HPDE6-E6E7 (cell line): Measurements from ENCODE around the gene CDH11.

Experiments
- DNase-seq: peaks from one replicate; pipeline ENCODE4 v3.0.0; 2011; ENCODE audit warnings: missing footprints; ENCODE audit errors: extremely low spot score

The CDH11 gene

GRCh38 chr16:64910356-64910755 lies 211.5 kb downstream of the CDH11 start:
- DNase-seq: no peak

DNA sequence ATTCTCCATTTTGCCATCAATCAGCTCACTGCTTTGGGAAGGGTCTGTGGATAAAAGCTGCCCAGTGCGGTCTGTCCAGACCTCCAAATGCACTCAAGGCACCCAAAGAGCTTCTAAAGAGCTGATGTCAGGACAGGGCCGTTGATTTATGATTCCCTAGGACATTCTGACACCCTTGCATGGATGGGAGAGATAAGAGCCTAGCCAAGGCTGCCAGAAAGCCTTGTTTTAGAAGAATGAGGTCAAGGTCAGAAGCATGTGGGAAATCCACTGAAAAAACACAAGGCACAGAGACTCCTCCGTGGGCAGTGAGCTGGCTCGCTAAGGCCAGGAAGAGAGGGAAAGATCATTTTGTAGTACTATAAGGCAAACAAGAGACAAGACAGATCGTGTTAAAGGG lies 214.0 kb downstream of the CDH11 start:
- no peak for DNase-seq

DNA sequence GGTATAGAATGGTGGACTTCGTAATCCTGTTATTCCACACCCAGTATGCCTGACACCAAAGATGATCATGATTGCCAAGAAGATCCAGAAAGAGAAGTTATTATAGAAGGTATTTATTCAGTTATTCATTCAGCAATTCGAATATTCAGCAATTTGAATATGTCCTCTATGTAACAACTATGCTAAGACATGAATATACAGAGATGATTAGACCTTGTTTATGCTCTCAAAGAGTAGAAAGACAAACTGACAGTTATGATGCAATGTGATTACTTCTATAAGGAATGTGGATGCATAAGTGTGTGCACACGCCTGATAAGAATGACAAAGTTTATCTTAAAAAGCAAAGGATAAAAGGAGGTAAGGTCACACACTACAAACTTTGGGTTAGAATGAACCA lies 218.1 kb downstream of the CDH11 start:
- no peak for DNase-seq

DNA sequence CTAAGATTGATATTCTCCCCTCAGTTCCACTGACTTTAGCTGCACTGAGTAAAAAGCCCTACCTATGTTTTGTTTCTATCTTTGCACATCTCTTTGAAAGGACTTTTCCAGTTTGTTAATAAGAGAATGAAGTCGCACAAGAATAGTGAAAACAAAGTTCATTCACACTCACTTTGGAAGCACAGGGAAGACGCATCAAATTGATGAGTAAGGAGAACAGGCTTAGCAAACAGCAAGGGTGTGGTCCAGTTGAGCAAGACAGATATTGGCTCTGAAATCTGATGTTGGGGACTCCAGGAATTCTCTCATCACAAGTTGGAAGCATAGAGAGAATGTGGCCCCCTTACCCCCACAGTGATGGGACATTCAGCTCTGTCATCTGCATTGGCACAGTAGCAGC lies 221.3 kb downstream of the CDH11 start:
- DNase-seq: no peak

GRCh38 chr16:64900019-64900418 lies 221.8 kb downstream of the CDH11 start:
- no peak for DNase-seq

DNA sequence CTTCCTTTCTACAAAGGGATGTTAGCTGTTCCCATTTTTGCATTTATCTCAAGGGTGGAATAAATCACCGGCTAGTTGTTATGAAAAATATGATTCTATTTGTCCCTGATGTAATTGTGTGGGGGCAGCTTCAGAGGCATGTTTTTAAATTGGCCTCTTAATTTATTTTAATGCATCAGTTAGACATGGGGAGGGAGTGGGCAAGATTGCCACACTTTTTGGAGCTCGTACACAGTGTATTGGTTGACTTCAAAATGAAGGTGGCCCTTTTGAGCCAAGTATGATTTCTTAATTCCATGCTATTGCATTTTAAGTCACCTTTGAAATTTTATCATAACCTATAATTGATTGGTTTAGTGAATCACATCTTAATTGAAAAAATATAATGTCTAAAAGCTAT lies 223.7 kb downstream of the CDH11 start:
- DNase-seq: no peak
